ENCODE results near the gene HYLS1. TPM values are rescaled to one million over a fixed set of nuclear protein-coding genes. Genes with fewer than 3 reads are reported as not detected.
"Not testable (repeated sequence)": the region's sequence is repeated elsewhere in the genome, so short reads cannot be mapped to it uniquely, and the experiment has no call there.

The HYLS1 gene
- total RNA-seq: 5.6 and 6.3 TPM in 2 replicates
- polyA plus RNA-seq: 6.8 and 11.8 TPM in 2 replicates
- polyA plus RNA-seq (2012): 4.8 and 8.9 TPM in 2 replicates
- 0.48 and 1.7 TPM in 2 replicates for polyA minus RNA-seq (ENCODE audit: low replicate concordance)

GRCh38 chr11:125887373-125888324 is at the start of gene HYLS1:
Gene HYLS1 (plus strand): TSS chr11:125887668. CDS start chr11:125899369, 11,701 bp downstream.
- peak; percentile 8 to 23 for TF ChIP-seq CTCF (conservative IDR thresholded peaks at IDR 0.05 in 1 of 2, IDR thresholded peaks at IDR 0.05 in 1 of 2; ENCODE audit: low read depth in 1 of 2, low read length in 2 of 2)
- TF ChIP-seq EZH2 (IDR thresholded peaks at IDR 0.05; ENCODE audit: low read length, missing control alignments): no peak
- peak within 1 kb of the TSS; percentile 76 for H3K4me2 ChIP-seq (ENCODE audit: extremely low read depth, insufficient read depth, low read length)
- H3K27me3 ChIP-seq (ENCODE audit: control insufficient read depth, insufficient read depth, low read length): no peaks in the 10 kb centered on the region
- peaks cover 2% of the 10 kb centered on the region for H3K36me3 ChIP-seq (ENCODE audit: control insufficient read depth, insufficient read depth, low read length)
- peak within 1 kb of the TSS; percentile 97 for H2AFZ ChIP-seq (ENCODE audit: low read length)
- H3K9ac ChIP-seq (ENCODE audit: insufficient read depth, low read length): peak within 1 kb of the TSS; percentile 89
- H3K27ac ChIP-seq (ENCODE audit: insufficient read depth, low read length): peak within 1 kb of the TSS; percentile 93
- H3K4me1 ChIP-seq (ENCODE audit: control insufficient read depth, extremely low read depth, insufficient read depth, low read length): peaks cover 12% of the 10 kb centered on the region
- H3K4me3 ChIP-seq (replicated peaks in 1 of 4; ENCODE audit: control extremely low read depth in 1 of 4, insufficient read depth in 1 of 4, low read depth in 3 of 4, low read length in 4 of 4): peak within 1 kb of the TSS; percentile 86 to 95 (median 92)
- H3K9me3 ChIP-seq (ENCODE audit: control insufficient read depth, insufficient read depth, low read depth, low read length): no peaks in the 10 kb centered on the region
- H4K20me1 ChIP-seq (ENCODE audit: control insufficient read depth, extremely low read depth, insufficient read depth, low read length): no peaks in the 10 kb centered on the region
- peak; percentile 97 to 98 for DNase-seq (ENCODE audit: low read depth in 2 of 2)
- peaks cover 27% of the 10 kb centered on the region for H3K79me2 ChIP-seq (ENCODE audit: control insufficient read depth, insufficient read depth, low read length)

GRCh38 chr11:125842321-125842948 is 45.0 kb upstream of the HYLS1 start:
- no peak overlapping the region for H2AFZ ChIP-seq (ENCODE audit: low read length)
- H3K27ac ChIP-seq (ENCODE audit: insufficient read depth, low read length): no peak overlapping the region
- DNase-seq (ENCODE audit: low read depth in 2 of 2): no peak
- no peaks in the 10 kb centered on the region for H3K9me3 ChIP-seq (ENCODE audit: control insufficient read depth, insufficient read depth, low read depth, low read length)
- H4K20me1 ChIP-seq (ENCODE audit: control insufficient read depth, extremely low read depth, insufficient read depth, low read length): no peaks in the 10 kb centered on the region
- H3K27me3 ChIP-seq (ENCODE audit: control insufficient read depth, insufficient read depth, low read length): no peaks in the 10 kb centered on the region
- no peak overlapping the region for H3K4me3 ChIP-seq (replicated peaks in 1 of 4; ENCODE audit: control extremely low read depth in 1 of 4, insufficient read depth in 1 of 4, low read depth in 3 of 4, low read length in 4 of 4)
- no peaks in the 10 kb centered on the region for H3K79me2 ChIP-seq (ENCODE audit: control insufficient read depth, insufficient read depth, low read length)
- H3K36me3 ChIP-seq (ENCODE audit: control insufficient read depth, insufficient read depth, low read length): no peaks in the 10 kb centered on the region
- H3K9ac ChIP-seq (ENCODE audit: insufficient read depth, low read length): no peak overlapping the region
- no peak overlapping the region for H3K4me2 ChIP-seq (ENCODE audit: extremely low read depth, insufficient read depth, low read length)
- no peaks in the 10 kb centered on the region for H3K4me1 ChIP-seq (ENCODE audit: control insufficient read depth, extremely low read depth, insufficient read depth, low read length)
- no peak for TF ChIP-seq EZH2 (IDR thresholded peaks at IDR 0.05; ENCODE audit: low read length, missing control alignments)
- no peak for TF ChIP-seq CTCF (conservative IDR thresholded peaks at IDR 0.05 in 1 of 2, IDR thresholded peaks at IDR 0.05 in 1 of 2; ENCODE audit: low read depth in 1 of 2, low read length in 2 of 2)

GRCh38 chr11:125846188-125846587 is 41.3 kb upstream of the HYLS1 start:
- H3K4me1 ChIP-seq (ENCODE audit: control insufficient read depth, extremely low read depth, insufficient read depth, low read length): no peaks in the 10 kb centered on the region
- no peak overlapping the region for H2AFZ ChIP-seq (ENCODE audit: low read length)
- no peak overlapping the region for H3K27ac ChIP-seq (ENCODE audit: insufficient read depth, low read length)
- no peaks in the 10 kb centered on the region for H3K27me3 ChIP-seq (ENCODE audit: control insufficient read depth, insufficient read depth, low read length)
- H3K9me3 ChIP-seq (ENCODE audit: control insufficient read depth, insufficient read depth, low read depth, low read length): no peaks in the 10 kb centered on the region
- no peaks in the 10 kb centered on the region for H4K20me1 ChIP-seq (ENCODE audit: control insufficient read depth, extremely low read depth, insufficient read depth, low read length)
- H3K9ac ChIP-seq (ENCODE audit: insufficient read depth, low read length): no peak overlapping the region
- no peaks in the 10 kb centered on the region for H3K79me2 ChIP-seq (ENCODE audit: control insufficient read depth, insufficient read depth, low read length)
- DNase-seq (ENCODE audit: low read depth in 2 of 2): no peak
- TF ChIP-seq EZH2 (IDR thresholded peaks at IDR 0.05; ENCODE audit: low read length, missing control alignments) (no peak), CTCF (conservative IDR thresholded peaks at IDR 0.05 in 1 of 2, IDR thresholded peaks at IDR 0.05 in 1 of 2; ENCODE audit: low read depth in 1 of 2, low read length in 2 of 2) (no peak)
- H3K36me3 ChIP-seq (ENCODE audit: control insufficient read depth, insufficient read depth, low read length): no peaks in the 10 kb centered on the region
- no peak overlapping the region for H3K4me3 ChIP-seq (replicated peaks in 1 of 4; ENCODE audit: control extremely low read depth in 1 of 4, insufficient read depth in 1 of 4, low read depth in 3 of 4, low read length in 4 of 4)
- no peak overlapping the region for H3K4me2 ChIP-seq (ENCODE audit: extremely low read depth, insufficient read depth, low read length)

GRCh38 chr11:125857670-125858069 is 29.8 kb upstream of the HYLS1 start:
- DNase-seq (ENCODE audit: low read depth in 2 of 2); H3K9ac ChIP-seq (ENCODE audit: insufficient read depth, low read length); H3K4me1 ChIP-seq (ENCODE audit: control insufficient read depth, extremely low read depth, insufficient read depth, low read length); H3K4me2 ChIP-seq (ENCODE audit: extremely low read depth, insufficient read depth, low read length); H3K79me2 ChIP-seq (ENCODE audit: control insufficient read depth, insufficient read depth, low read length); H3K36me3 ChIP-seq (ENCODE audit: control insufficient read depth, insufficient read depth, low read length); H3K27ac ChIP-seq (ENCODE audit: insufficient read depth, low read length); H3K4me3 ChIP-seq (replicated peaks in 1 of 4; ENCODE audit: control extremely low read depth in 1 of 4, insufficient read depth in 1 of 4, low read depth in 3 of 4, low read length in 4 of 4); H3K9me3 ChIP-seq (ENCODE audit: control insufficient read depth, insufficient read depth, low read depth, low read length); H4K20me1 ChIP-seq (ENCODE audit: control insufficient read depth, extremely low read depth, insufficient read depth, low read length); H3K27me3 ChIP-seq (ENCODE audit: control insufficient read depth, insufficient read depth, low read length); H2AFZ ChIP-seq (ENCODE audit: low read length): not testable (repeated sequence)
